Activated CD8-positive, alpha-beta T cell treated with anti-CD3 and anti-CD28 coated beads for 36 hours (primary cell): ENCODE data around the gene SYNRG. TPM values are rescaled to one million over a fixed set of nuclear protein-coding genes. Genes with fewer than 3 reads are reported as not detected.
"Not testable (repeated sequence)": the region's sequence is repeated elsewhere in the genome, so short reads cannot be mapped to it uniquely, and the experiment has no call there.

Experiments
- ATAC-seq: fragments of 200-7000 bp; cut with Tn5 transposase; one replicate; pipeline ENCODE4 v1.10.0; 2021; ENCODE audit warnings: mild to moderate bottlenecking, moderate library complexity
- CTCF ChIA-PET: fragments of 350-600 bp; sonication (Branson Sonifier 250); formaldehyde crosslinking; loops from one replicate; lab custom pipeline; 2021; ENCODE audit warnings: antibody characterized with exemption; lab: Charles Lee
- POLR2A ChIA-PET: fragments of 350-600 bp; sonication (Branson Sonifier 250); formaldehyde crosslinking; loops from one replicate; lab custom pipeline; 2021; ENCODE audit warnings: antibody characterized with exemption; lab: Charles Lee
- DNase-seq: peaks from one replicate; pipeline ENCODE4 v3.0.0-alpha.2; 2020
- H3K27ac Mint-ChIP-seq: one replicate; pipeline ENCODE4 v1.8.0; 2021; ENCODE audit warnings: mild to moderate bottlenecking, mixed read lengths
- H3K27me3 Mint-ChIP-seq: one replicate; pipeline ENCODE4 v1.8.0; 2021; ENCODE audit warnings: mixed read lengths
- H3K36me3 Mint-ChIP-seq: one replicate; pipeline ENCODE4 v1.8.0; 2021; ENCODE audit warnings: low read depth, mixed read lengths
- H3K4me1 Mint-ChIP-seq: one replicate; pipeline ENCODE4 v1.8.0; 2021; ENCODE audit warnings: low read depth, mixed read lengths
- H3K4me3 Mint-ChIP-seq: one replicate; pipeline ENCODE4 v1.8.0; 2021; ENCODE audit warnings: mild to moderate bottlenecking, moderate library complexity, mixed read lengths
- H3K9me3 Mint-ChIP-seq: one replicate; pipeline ENCODE4 v1.8.0; 2021; ENCODE audit warnings: mixed read lengths
- intact Hi-C: fragments of 100-400 bp; cut with micrococcal nuclease; formaldehyde crosslinking; loops from one replicate; pipeline ENCODE4 v1.10.0; 2022
- total RNA-seq, 2 experiments: library from RNA; stranded (reverse); gene quantifications; one replicate each; pipeline ENCODE4 v1.2.3, GENCODE V29; 2021
- TF ChIP-seq, protein P1 (sequence below): fragments of 200-600 bp; IDR thresholded peaks from one replicate; pipeline ENCODE4 v1.8.0; 2022; ENCODE audit warnings: antibody characterized with exemption, mild to moderate bottlenecking

The SYNRG gene
- total RNA-seq, 2 experiments from 2014 or later = 35.4 to 43.1 TPM

GRCh38 chr17:37642681-37643080 lies 33.5 kb upstream of the SYNRG start:
- Mint-ChIP-seq H3K27ac (peak overlapping the region; percentile 93), H3K4me3 (peak overlapping the region; percentile 88), H3K36me3 (peaks cover 36% of the 10 kb centered on the region), H3K4me1 (peaks cover 32% of the 10 kb centered on the region), H3K27me3 (peaks cover 19% of the 10 kb centered on the region), H3K9me3 (no peaks in the 10 kb centered on the region)
- TF ChIP-seq, protein P1, sequence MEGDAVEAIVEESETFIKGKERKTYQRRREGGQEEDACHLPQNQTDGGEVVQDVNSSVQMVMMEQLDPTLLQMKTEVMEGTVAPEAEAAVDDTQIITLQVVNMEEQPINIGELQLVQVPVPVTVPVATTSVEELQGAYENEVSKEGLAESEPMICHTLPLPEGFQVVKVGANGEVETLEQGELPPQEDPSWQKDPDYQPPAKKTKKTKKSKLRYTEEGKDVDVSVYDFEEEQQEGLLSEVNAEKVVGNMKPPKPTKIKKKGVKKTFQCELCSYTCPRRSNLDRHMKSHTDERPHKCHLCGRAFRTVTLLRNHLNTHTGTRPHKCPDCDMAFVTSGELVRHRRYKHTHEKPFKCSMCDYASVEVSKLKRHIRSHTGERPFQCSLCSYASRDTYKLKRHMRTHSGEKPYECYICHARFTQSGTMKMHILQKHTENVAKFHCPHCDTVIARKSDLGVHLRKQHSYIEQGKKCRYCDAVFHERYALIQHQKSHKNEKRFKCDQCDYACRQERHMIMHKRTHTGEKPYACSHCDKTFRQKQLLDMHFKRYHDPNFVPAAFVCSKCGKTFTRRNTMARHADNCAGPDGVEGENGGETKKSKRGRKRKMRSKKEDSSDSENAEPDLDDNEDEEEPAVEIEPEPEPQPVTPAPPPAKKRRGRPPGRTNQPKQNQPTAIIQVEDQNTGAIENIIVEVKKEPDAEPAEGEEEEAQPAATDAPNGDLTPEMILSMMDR = no peak
- peak; percentile 8 for DNase-seq
- CTCF ChIA-PET = interaction anchor here (1.6 to 1.7 kb wide), 2 partner anchors 115 to 173 kb away, joined by 3 to 4 read pairs; no protein-coding TSS in a partner anchor
- ATAC-seq = peak; percentile 60
- intact Hi-C loops = no loop called here
- POLR2A ChIA-PET = interaction anchor here (0.5 to 1.6 kb wide), 4 partner anchors 9 to 97 kb away, joined by 3 to 5 read pairs (median 4); no protein-coding TSS in a partner anchor

DNA sequence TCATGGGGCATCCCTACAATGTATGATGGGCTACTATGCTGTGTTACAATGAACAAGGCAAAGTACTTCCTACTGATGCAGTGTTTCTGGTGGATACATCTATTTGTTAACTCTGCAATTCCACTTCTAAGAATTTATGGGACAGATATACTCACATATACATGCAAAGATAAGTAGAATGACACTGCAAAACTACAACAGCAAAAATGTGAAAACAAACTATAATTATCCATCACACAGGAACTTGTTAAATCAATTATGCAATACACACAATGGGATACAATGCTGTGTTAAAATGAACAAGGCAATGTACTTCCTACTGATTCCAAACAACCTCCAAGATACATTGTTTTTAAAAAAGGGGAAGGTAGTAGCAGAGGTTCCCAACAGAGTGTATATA lies 30.8 kb upstream of the SYNRG start:
- ChIA-PET POLR2A (no interaction called here), CTCF (no interaction called here)
- H3K36me3 Mint-ChIP-seq = peaks cover 52% of the 10 kb centered on the region

GRCh38 chr17:37637956-37638355 lies 28.7 kb upstream of the SYNRG start:
- Mint-ChIP-seq H3K27ac (no peak overlapping the region), H3K27me3 (no peaks in the 10 kb centered on the region), H3K9me3 (no peaks in the 10 kb centered on the region), H3K36me3 (peaks cover 55% of the 10 kb centered on the region), H3K4me1 (peaks cover 28% of the 10 kb centered on the region), H3K4me3 (no peak overlapping the region)
- ChIA-PET CTCF (interaction anchor here (1.0 to 2.0 kb wide), 3 partner anchors 10 to 91 kb away, joined by 3 to 4 read pairs (median 3); no protein-coding TSS in a partner anchor), POLR2A (interaction anchor here (1.0 kb wide), 1 partner anchor 25 kb away, joined by 3 read pairs; no protein-coding TSS in a partner anchor)
- TF ChIP-seq, protein P1 = no peak
- intact Hi-C loops = no loop called here
- ATAC-seq (no peak), DNase-seq (no peak)

More for the DNA sequence above, 30.8 kb upstream of the SYNRG start:
- H3K27me3 Mint-ChIP-seq = peaks cover 9% of the 10 kb centered on the region
- DNase-seq (no peak), ATAC-seq (no peak)
- TF ChIP-seq, protein P1 = no peak
- intact Hi-C loops = no loop called here
- H3K4me3 Mint-ChIP-seq = no peak overlapping the region
- H3K27ac Mint-ChIP-seq = no peak overlapping the region
- peaks cover 37% of the 10 kb centered on the region for H3K4me1 Mint-ChIP-seq
- no peaks in the 10 kb centered on the region for H3K9me3 Mint-ChIP-seq

DNA sequence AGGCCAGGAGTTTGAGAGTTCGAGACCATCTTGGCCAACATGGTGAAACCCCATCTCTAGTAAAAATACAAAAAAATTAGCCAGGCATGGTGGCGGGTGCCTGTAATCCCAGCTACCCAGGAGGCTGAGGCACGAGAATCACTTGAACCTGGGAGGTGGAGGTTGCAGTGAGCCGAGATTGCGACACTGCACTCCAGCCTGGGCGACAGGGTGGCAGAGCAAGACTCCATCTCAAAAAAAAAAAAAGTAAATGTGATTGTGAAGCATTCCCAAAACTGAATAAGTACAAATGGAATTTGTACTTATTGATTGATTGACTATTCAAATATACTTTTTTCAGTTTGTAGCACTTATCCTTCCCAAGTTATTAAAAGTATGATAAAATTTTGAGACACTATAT lies 7.2 kb upstream of the SYNRG start:
- DNase-seq, H3K4me1 Mint-ChIP-seq, ATAC-seq, intact Hi-C loops, CTCF ChIA-PET, POLR2A ChIA-PET, H3K27me3 Mint-ChIP-seq, H3K9me3 Mint-ChIP-seq, H3K4me3 Mint-ChIP-seq, H3K27ac Mint-ChIP-seq: not testable (repeated sequence)
- peaks cover 27% of the 10 kb centered on the region for H3K36me3 Mint-ChIP-seq

GRCh38 chr17:37614823-37615222 lies 5.6 kb upstream of the SYNRG start:
- H3K27me3 Mint-ChIP-seq = no peaks in the 10 kb centered on the region
- CTCF ChIA-PET = no interaction called here
- no peaks in the 10 kb centered on the region for H3K9me3 Mint-ChIP-seq
- no peak overlapping the region for H3K4me3 Mint-ChIP-seq
- POLR2A ChIA-PET = no interaction called here
- TF ChIP-seq, protein P1 = no peak
- no peak overlapping the region for H3K27ac Mint-ChIP-seq
- ATAC-seq = no peak
- H3K4me1 Mint-ChIP-seq = peaks cover 4% of the 10 kb centered on the region
- no peak for DNase-seq
- intact Hi-C loops = no loop called here
- peaks cover 22% of the 10 kb centered on the region for H3K36me3 Mint-ChIP-seq
